Colonic mucosa (tissue), 4 donors: ENCODE data around the gene ZNF385B. TPM values are rescaled to one million over a fixed set of nuclear protein-coding genes. Genes with fewer than 3 reads are reported as not detected.

Experiments
- DNase-seq: peaks from one replicate; pipeline ENCODE4 v3.0.0-alpha.2; 2020
- H3K27ac ChIP-seq: fragments of 200-600 bp; one replicate; pipeline ENCODE4 v1.8.0; 2021
- H3K27me3 ChIP-seq: fragments of 200-600 bp; one replicate; pipeline ENCODE4 v1.8.0; 2021
- H3K36me3 ChIP-seq: fragments of 200-600 bp; one replicate; pipeline ENCODE4 v1.8.0; 2021
- H3K4me1 ChIP-seq: fragments of 200-600 bp; one replicate; pipeline ENCODE4 v1.8.0; 2021; ENCODE audit warnings: mild to moderate bottlenecking
- H3K4me3 ChIP-seq: fragments of 200-600 bp; one replicate; pipeline ENCODE4 v1.8.0; 2021
- H3K9ac ChIP-seq, 2 donors: one replicate each; pipeline ENCODE4 v1.7.0; 2013; ENCODE audit warnings: control low read depth in 2 of 2, low read depth in 2 of 2, low read length in 2 of 2
- H3K9me3 ChIP-seq: fragments of 200-600 bp; one replicate; pipeline ENCODE4 v1.8.0; 2021
- intact Hi-C: fragments of 100-400 bp; cut with DNase I; formaldehyde crosslinking; loops from one replicate; pipeline ENCODE4 v1.14.1; 2022
- total RNA-seq, 2 donors: library from RNA; stranded (reverse); fragmentation: NEBNext Ultra II Directional in 1 of 2; extraction: Animal tissue kit (Norgen Biotek cat#: 25700) in 1 of 2; gene quantifications; one replicate each; pipeline ENCODE4 v1.2.1, GENCODE V29; 2021
- TF ChIP-seq, protein P1 (sequence below): fragments of 200-600 bp; IDR thresholded peaks from one replicate; pipeline ENCODE4 v1.8.0; 2022; ENCODE audit warnings: antibody characterized with exemption, mild to moderate bottlenecking
- donor health status: healthy.
- donor health status: DM: no; HTN: no; CAD: no.
- donor health status: DM: no; HTN: no; CAD: no.

The ZNF385B gene
- total RNA-seq, 2 donors from 2014 or later = 0.10 to 0.69 TPM

DNA sequence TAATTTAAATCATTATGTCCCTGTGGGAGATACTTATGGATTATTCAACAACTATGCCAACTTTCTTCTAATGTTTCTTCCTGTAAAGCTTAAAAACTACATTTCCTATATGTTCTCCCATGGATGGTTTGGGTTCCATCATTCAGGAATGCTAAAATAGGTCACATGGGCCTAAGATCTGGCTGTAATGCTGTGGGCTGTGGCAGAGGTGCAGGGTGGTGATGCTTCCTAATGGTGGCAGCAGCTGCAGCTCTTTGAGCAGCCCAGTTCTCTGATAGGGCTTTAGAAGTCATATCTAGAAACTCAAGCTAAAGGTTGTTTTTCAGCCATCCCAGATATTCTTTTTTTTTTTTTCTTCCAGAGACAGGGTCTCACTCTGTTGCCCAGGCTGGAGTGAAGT lies 266.1 kb downstream of the ZNF385B start:
- DNase-seq = no peak
- H3K9ac ChIP-seq = no peak overlapping the region
- TF ChIP-seq, protein P1, sequence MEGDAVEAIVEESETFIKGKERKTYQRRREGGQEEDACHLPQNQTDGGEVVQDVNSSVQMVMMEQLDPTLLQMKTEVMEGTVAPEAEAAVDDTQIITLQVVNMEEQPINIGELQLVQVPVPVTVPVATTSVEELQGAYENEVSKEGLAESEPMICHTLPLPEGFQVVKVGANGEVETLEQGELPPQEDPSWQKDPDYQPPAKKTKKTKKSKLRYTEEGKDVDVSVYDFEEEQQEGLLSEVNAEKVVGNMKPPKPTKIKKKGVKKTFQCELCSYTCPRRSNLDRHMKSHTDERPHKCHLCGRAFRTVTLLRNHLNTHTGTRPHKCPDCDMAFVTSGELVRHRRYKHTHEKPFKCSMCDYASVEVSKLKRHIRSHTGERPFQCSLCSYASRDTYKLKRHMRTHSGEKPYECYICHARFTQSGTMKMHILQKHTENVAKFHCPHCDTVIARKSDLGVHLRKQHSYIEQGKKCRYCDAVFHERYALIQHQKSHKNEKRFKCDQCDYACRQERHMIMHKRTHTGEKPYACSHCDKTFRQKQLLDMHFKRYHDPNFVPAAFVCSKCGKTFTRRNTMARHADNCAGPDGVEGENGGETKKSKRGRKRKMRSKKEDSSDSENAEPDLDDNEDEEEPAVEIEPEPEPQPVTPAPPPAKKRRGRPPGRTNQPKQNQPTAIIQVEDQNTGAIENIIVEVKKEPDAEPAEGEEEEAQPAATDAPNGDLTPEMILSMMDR = no peak
- H3K4me3 ChIP-seq = no peak overlapping the region
- H3K9me3 ChIP-seq = no peaks in the 10 kb centered on the region
- intact Hi-C loops = no loop called here
- no peaks in the 10 kb centered on the region for H3K27me3 ChIP-seq
- no peaks in the 10 kb centered on the region for H3K4me1 ChIP-seq
- H3K36me3 ChIP-seq = no peaks in the 10 kb centered on the region
- no peak overlapping the region for H3K27ac ChIP-seq

DNA sequence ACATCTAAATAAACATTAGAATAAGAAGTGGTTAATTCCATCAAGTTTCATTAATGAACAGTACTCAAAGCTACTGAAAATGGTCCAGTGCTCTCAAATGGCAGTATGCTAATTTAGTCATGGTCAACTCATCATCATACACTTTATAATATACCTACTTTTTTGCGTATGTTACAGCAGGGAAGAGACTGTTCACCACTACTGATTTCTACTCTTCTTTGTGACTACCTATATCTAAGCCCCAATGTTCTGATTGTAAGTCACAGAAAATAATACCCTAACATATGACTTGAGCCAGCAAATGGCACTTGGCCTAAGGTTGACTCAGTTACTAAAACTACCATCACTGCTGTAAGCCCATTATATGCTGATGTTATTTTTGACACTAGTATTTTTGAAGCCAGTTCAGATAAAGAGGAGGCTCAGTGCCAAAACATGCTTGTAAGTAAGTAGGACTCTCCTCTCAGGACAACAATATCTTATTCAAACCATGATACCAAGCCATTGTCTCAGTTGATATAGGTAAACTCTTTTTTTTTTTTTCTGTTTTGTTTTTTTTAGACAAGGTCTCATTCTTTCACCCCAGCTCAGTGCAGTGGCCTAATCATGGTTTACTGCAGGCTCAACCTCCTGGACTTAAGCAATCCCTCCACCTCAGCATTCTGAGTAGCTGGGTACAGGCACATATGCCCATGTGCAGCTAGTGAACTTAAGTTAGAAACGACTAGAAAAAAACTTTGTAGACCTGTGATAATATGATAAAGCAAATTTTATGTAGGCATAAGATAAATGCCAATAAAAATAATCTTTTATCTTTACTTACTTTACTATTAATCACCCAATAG lies 266.9 kb downstream of the ZNF385B start:
- Histone ChIP-seq H3K4me1 (no peaks in the 10 kb centered on the region), H3K27me3 (no peaks in the 10 kb centered on the region), H3K9me3 (no peaks in the 10 kb centered on the region), H3K27ac (no peak overlapping the region), H3K9ac (no peak overlapping the region), H3K36me3 (no peaks in the 10 kb centered on the region), H3K4me3 (no peak overlapping the region)
- TF ChIP-seq, protein P1 = no peak
- intact Hi-C loops = no loop called here
- DNase-seq = no peak

DNA sequence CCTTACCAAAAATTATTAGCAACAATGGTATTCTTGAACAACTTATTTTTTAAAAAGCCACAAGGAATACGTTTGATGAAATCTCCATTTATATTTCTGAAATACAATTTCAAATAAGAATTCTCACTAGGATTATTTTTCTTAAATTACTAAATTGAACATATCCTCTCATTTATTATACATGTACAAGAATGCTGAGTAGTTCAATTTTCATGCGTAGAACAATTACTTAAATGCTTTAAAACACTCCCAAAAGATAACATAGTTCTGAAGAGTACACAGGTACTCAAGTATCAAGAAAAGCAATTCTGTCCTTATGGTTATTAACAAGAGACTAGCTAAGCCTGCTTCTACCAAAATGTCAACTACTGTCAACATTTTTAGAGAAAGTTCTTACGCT lies 268.1 kb downstream of the ZNF385B start:
- H3K4me1 ChIP-seq = no peaks in the 10 kb centered on the region
- TF ChIP-seq, protein P1 = no peak
- intact Hi-C loops = no loop called here

DNA sequence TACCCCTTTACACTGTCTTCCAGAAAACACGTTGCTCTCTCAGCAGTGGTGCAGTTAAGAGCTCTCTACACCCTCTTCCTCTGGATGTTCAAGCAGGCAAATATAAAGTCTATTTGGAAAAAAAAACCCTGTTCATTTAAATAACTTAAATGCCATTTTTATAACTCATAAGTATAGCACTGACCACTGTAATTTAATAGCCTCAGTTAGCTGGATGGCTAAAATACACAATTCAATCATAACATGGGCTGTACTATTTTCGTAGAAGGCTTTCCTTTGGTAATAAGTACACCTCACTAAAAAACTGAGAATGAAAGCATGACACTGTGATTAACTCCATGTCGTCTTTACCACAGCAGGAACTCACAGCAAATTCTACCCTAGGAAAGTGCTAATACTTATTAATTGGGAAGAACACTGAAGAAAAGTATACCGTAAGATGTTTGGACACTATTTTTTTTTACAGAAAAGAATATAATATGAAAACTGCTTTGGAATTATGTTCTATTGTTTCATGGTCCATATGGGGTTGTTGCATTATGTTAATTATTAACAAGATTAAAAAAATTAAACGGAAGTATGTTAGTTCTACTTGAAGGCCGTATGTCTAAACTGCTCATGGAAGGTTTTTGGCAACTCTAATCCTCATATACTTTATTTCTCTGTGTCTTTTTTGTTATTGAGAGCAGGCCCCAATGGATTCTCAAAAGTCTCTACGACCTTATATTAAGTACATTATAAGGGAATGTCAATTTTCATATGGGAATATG lies 269.1 kb downstream of the ZNF385B start:
- Histone ChIP-seq H3K4me1 (no peaks in the 10 kb centered on the region), H3K9me3 (no peaks in the 10 kb centered on the region), H3K27ac (no peak overlapping the region), H3K27me3 (no peaks in the 10 kb centered on the region), H3K4me3 (no peak overlapping the region), H3K36me3 (no peaks in the 10 kb centered on the region), H3K9ac (no peak overlapping the region)
- TF ChIP-seq, protein P1 = no peak
- no peak for DNase-seq
- intact Hi-C loops = no loop called here

More for the DNA sequence above, 268.1 kb downstream of the ZNF385B start:
- no peak overlapping the region for H3K9ac ChIP-seq
- H3K36me3 ChIP-seq = no peaks in the 10 kb centered on the region
- H3K27ac ChIP-seq = no peak overlapping the region
- no peaks in the 10 kb centered on the region for H3K27me3 ChIP-seq
- DNase-seq = no peak
- H3K9me3 ChIP-seq = no peaks in the 10 kb centered on the region
- H3K4me3 ChIP-seq = no peak overlapping the region

DNA sequence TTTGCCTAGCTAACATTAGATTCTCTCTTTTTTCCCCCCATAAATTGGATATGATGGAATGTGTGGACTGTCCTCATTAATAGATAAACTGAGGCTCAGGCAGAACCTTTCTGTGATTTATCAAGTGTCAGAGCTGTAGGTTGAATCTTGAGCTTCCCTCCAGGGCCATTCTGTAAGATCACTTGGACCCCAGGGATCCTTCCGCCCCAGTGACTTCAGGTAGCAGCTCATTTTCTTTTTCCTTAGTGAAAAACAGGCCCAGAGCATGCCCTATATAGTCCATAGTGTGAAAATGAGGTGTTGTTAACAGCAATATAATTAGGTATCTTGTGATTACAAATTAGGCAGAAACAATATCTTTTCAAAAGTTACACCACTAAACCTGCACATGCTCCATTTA lies 269.7 kb downstream of the ZNF385B start:
- H3K27me3 ChIP-seq = no peaks in the 10 kb centered on the region
- intact Hi-C loops = no loop called here
- H3K4me3 ChIP-seq = no peak overlapping the region
- DNase-seq = no peak
- no peaks in the 10 kb centered on the region for H3K36me3 ChIP-seq
- no peaks in the 10 kb centered on the region for H3K9me3 ChIP-seq
- TF ChIP-seq, protein P1 = no peak
- no peaks in the 10 kb centered on the region for H3K4me1 ChIP-seq
- H3K9ac ChIP-seq = no peak overlapping the region
- H3K27ac ChIP-seq = no peak overlapping the region
